SK-N-SH (cell line): ENCODE measurements around the gene SDHA.

Experiments used
- CTCF ChIP-seq: fragments of 200-600 bp; sonication (generic); IDR thresholded peaks from 2 replicates; pipeline ENCODE4 v1.6.1; 2017; ENCODE audit warnings: antibody characterized with exemption, mild to moderate bottlenecking, moderate library complexity
- GABPA ChIP-seq: IDR thresholded peaks from 2 replicates; pipeline ENCODE4 v1.4.0; 2012; ENCODE audit warnings: low read depth, mild to moderate bottlenecking
- JUND ChIP-seq: IDR thresholded peaks from 2 replicates; pipeline ENCODE4 v1.4.0; 2012
- MAX ChIP-seq: IDR thresholded peaks from 2 replicates; pipeline ENCODE4 v1.4.0; 2012; ENCODE audit warnings: low read depth
- NFIC ChIP-seq: IDR thresholded peaks from 2 replicates; pipeline ENCODE4 v1.4.0; 2012; ENCODE audit warnings: borderline replicate concordance
- NRF1 ChIP-seq: IDR thresholded peaks from 2 replicates; pipeline ENCODE4 v1.6.1; 2012; ENCODE audit warnings: low read depth, mild to moderate bottlenecking, low read length
- POLR2AphosphoS5 ChIP-seq: IDR thresholded peaks from 2 replicates; pipeline ENCODE4 v1.6.1; 2012; ENCODE audit warnings: low read depth, low read length
- RAD21 ChIP-seq: IDR thresholded peaks from 2 replicates; pipeline ENCODE4 v1.6.1; 2012; ENCODE audit warnings: mild to moderate bottlenecking, low read length
- RXRA ChIP-seq: IDR thresholded peaks from 2 replicates; pipeline ENCODE4 v1.4.0; 2012; ENCODE audit warnings: low read depth, mild to moderate bottlenecking, borderline replicate concordance
- SIN3A ChIP-seq: IDR thresholded peaks from 2 replicates; pipeline ENCODE4 v1.6.1; 2012; ENCODE audit warnings: low read depth, mild to moderate bottlenecking, low read length, moderate library complexity, borderline replicate concordance
- TAF1 ChIP-seq: IDR thresholded peaks from 2 replicates; pipeline ENCODE4 v1.6.1; 2012; ENCODE audit warnings: low read depth, mild to moderate bottlenecking, low read length, moderate library complexity, borderline replicate concordance
- TF ChIP-seq, protein P1 (sequence below): IDR thresholded peaks from 2 replicates; pipeline ENCODE4 v1.6.1; 2012; ENCODE audit warnings: mild to moderate bottlenecking, low read depth, low read length, moderate library complexity
- TF ChIP-seq, protein P2 (sequence below): fragments of 150-350 bp; IDR thresholded peaks from 2 replicates; pipeline ENCODE4 v1.6.1; 2016; ENCODE audit warnings: mild to moderate bottlenecking, low read depth, low read length

DNA sequence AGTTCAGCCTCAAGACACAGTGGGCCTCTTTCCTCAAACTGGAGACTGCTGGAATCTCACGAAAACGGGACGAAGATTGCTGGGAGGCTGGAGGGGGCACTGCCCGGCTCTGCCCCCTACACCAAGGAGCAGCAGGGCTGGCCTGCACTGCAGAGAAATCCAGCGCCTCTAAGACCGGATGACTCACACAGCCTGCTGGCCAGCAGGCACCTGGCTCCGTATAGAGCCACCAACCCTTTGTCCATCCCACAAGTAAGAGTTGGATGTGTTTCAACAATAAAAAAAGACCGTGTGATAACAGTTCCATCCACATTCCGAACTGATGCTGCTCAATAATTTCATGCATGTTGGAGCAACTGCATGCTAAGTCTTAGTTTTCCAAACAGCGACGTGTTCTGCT lies 11.7 kb upstream of the SDHA start:
- TF ChIP-seq CTCF: no peak
- TF ChIP-seq POLR2AphosphoS5: no peak
- TF ChIP-seq TAF1: no peak
- no peak for TF ChIP-seq MAX
- peak; percentile 33; the same call in 1 of the 2 replicates for TF ChIP-seq NFIC
- 0 out of 2 replicates have a peak, but pooled peaks have one; percentile 24 for TF ChIP-seq JUND
- no peak for TF ChIP-seq SIN3A
- TF ChIP-seq, protein P1, sequence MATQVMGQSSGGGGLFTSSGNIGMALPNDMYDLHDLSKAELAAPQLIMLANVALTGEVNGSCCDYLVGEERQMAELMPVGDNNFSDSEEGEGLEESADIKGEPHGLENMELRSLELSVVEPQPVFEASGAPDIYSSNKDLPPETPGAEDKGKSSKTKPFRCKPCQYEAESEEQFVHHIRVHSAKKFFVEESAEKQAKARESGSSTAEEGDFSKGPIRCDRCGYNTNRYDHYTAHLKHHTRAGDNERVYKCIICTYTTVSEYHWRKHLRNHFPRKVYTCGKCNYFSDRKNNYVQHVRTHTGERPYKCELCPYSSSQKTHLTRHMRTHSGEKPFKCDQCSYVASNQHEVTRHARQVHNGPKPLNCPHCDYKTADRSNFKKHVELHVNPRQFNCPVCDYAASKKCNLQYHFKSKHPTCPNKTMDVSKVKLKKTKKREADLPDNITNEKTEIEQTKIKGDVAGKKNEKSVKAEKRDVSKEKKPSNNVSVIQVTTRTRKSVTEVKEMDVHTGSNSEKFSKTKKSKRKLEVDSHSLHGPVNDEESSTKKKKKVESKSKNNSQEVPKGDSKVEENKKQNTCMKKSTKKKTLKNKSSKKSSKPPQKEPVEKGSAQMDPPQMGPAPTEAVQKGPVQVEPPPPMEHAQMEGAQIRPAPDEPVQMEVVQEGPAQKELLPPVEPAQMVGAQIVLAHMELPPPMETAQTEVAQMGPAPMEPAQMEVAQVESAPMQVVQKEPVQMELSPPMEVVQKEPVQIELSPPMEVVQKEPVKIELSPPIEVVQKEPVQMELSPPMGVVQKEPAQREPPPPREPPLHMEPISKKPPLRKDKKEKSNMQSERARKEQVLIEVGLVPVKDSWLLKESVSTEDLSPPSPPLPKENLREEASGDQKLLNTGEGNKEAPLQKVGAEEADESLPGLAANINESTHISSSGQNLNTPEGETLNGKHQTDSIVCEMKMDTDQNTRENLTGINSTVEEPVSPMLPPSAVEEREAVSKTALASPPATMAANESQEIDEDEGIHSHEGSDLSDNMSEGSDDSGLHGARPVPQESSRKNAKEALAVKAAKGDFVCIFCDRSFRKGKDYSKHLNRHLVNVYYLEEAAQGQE: no peak
- no peak for TF ChIP-seq RXRA
- TF ChIP-seq RAD21: no peak
- no peak for TF ChIP-seq GABPA
- TF ChIP-seq, protein P2, sequence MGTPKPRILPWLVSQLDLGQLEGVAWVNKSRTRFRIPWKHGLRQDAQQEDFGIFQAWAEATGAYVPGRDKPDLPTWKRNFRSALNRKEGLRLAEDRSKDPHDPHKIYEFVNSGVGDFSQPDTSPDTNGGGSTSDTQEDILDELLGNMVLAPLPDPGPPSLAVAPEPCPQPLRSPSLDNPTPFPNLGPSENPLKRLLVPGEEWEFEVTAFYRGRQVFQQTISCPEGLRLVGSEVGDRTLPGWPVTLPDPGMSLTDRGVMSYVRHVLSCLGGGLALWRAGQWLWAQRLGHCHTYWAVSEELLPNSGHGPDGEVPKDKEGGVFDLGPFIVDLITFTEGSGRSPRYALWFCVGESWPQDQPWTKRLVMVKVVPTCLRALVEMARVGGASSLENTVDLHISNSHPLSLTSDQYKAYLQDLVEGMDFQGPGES: no peak
- no peak for TF ChIP-seq NRF1
